Body of pancreas (tissue), 4 donors: ENCODE results near the gene TRMT61A.

Experiments used
- CTCF ChIP-seq, 7 experiments: fragments of 450-650 bp in 4 of 7; fragments of 200-600 bp in 3 of 7; sonication (generic) in 3 of 7; IDR thresholded peaks; one replicate each; pipeline ENCODE4 v1.5.1; 2016 to 2019; ENCODE audit warnings: antibody characterized with exemption in 7 of 7
- POLR2A ChIP-seq, 3 donors: fragments of 450-650 bp; IDR thresholded peaks; one replicate each; pipeline ENCODE4 v1.6.1; 2016; ENCODE audit warnings: antibody characterized with exemption in 3 of 3, mild to moderate bottlenecking in 2 of 3

GRCh38 chr14:103520657-103521437 lies 8.1 kb upstream of the TRMT61A start:
- TF ChIP-seq POLR2A (IDR thresholded peaks at IDR 0.05) (peak; percentile 62 to 80 (median 75)), CTCF (IDR thresholded peaks at IDR 0.05) (peak; percentile 27 to 80 (median 68))
